Measurements from ENCODE around the gene ARL5B.

Gene ARL5B

DNA sequence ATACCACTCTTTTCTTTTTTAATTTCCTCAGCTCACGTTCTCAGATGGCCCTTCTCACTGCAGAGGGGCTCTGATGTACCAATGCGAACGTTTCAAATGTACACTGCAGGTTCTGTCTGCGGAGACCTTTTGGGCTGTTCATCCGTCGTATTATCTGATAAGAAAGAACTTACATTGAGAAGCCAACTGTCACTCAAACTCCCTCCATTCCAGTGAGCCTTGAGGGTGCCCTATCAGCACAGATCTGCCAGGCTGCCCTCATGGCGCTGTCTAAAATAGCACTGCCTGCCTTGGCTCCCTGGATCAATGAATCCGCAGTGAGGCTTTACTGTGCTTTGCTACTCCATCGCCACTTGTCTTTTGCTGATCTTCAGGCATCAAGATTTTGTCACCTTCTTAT, 61.8 kb downstream of the ARL5B start:
- ATAC-seq = no peak
- TF ChIP-seq PPARA (CRISPR knock-in tag; IDR thresholded peaks at IDR 0.05; ENCODE audit: borderline replicate concordance) (no peak), ZC3H10 (CRISPR knock-in tag; IDR thresholded peaks at IDR 0.05) (no peak), ZNF8 (CRISPR knock-in tag; IDR thresholded peaks at IDR 0.05) (no peak), TCF4 (CRISPR knock-in tag; IDR thresholded peaks at IDR 0.05; ENCODE audit: borderline replicate concordance) (no peak), ZFP3 (CRISPR knock-in tag; IDR thresholded peaks at IDR 0.05) (no peak), ESRRG (CRISPR knock-in tag; IDR thresholded peaks at IDR 0.05) (no peak), RARB (CRISPR knock-in tag; IDR thresholded peaks at IDR 0.05) (no peak), PATZ1 (CRISPR knock-in tag; IDR thresholded peaks at IDR 0.05; ENCODE audit: borderline replicate concordance) (no peak), ZNF565 (CRISPR knock-in tag; conservative IDR thresholded peaks at IDR 0.05; ENCODE audit: low read depth) (no peak), ISL1 (CRISPR knock-in tag; IDR thresholded peaks at IDR 0.05) (no peak), OSR1 (CRISPR knock-in tag; IDR thresholded peaks at IDR 0.05) (no peak), ZFP30 (CRISPR knock-in tag; IDR thresholded peaks at IDR 0.05) (no peak), SNAI2 (CRISPR knock-in tag; IDR thresholded peaks at IDR 0.05) (no peak), ARNTL (CRISPR knock-in tag; IDR thresholded peaks at IDR 0.05; ENCODE audit: borderline replicate concordance, low read depth) (no peak), BACH2 (CRISPR knock-in tag; IDR thresholded peaks at IDR 0.05; ENCODE audit: borderline replicate concordance) (no peak)
- TF ChIP-seq, protein P1, sequence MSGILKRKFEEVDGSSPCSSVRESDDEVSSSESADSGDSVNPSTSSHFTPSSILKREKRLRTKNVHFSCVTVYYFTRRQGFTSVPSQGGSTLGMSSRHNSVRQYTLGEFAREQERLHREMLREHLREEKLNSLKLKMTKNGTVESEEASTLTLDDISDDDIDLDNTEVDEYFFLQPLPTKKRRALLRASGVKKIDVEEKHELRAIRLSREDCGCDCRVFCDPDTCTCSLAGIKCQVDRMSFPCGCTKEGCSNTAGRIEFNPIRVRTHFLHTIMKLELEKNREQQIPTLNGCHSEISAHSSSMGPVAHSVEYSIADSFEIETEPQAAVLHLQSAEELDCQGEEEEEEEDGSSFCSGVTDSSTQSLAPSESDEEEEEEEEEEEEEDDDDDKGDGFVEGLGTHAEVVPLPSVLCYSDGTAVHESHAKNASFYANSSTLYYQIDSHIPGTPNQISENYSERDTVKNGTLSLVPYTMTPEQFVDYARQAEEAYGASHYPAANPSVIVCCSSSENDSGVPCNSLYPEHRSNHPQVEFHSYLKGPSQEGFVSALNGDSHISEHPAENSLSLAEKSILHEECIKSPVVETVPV (CRISPR knock-in tag; IDR thresholded peaks at IDR 0.05) = no peak
- TF ChIP-seq, protein P2, sequence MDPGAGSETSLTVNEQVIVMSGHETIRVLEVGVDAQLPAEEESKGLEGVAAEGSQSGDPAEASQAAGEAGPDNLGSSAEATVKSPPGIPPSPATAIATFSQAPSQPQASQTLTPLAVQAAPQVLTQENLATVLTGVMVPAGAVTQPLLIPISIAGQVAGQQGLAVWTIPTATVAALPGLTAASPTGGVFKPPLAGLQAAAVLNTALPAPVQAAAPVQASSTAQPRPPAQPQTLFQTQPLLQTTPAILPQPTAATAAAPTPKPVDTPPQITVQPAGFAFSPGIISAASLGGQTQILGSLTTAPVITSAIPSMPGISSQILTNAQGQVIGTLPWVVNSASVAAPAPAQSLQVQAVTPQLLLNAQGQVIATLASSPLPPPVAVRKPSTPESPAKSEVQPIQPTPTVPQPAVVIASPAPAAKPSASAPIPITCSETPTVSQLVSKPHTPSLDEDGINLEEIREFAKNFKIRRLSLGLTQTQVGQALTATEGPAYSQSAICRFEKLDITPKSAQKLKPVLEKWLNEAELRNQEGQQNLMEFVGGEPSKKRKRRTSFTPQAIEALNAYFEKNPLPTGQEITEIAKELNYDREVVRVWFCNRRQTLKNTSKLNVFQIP (CRISPR knock-in tag; IDR thresholded peaks at IDR 0.05; ENCODE audit: borderline replicate concordance, low read depth) = no peak
- TF ChIP-seq, protein P3, sequence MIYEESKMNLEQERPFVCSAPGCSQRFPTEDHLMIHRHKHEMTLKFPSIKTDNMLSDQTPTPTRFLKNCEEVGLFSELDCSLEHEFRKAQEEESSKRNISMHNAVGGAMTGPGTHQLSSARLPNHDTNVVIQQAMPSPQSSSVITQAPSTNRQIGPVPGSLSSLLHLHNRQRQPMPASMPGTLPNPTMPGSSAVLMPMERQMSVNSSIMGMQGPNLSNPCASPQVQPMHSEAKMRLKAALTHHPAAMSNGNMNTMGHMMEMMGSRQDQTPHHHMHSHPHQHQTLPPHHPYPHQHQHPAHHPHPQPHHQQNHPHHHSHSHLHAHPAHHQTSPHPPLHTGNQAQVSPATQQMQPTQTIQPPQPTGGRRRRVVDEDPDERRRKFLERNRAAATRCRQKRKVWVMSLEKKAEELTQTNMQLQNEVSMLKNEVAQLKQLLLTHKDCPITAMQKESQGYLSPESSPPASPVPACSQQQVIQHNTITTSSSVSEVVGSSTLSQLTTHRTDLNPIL (CRISPR knock-in tag; IDR thresholded peaks at IDR 0.05; ENCODE audit: low read depth) = no peak

GRCh38 chr10:18723801-18724200, 64.6 kb downstream of the ARL5B start:
- ATAC-seq = no peak
- TF ChIP-seq ZC3H10 (CRISPR knock-in tag; IDR thresholded peaks at IDR 0.05) = no peak
- no peak for TF ChIP-seq RARB (CRISPR knock-in tag; IDR thresholded peaks at IDR 0.05)

Data from SK-N-SH treated with all-trans-retinoic acid at 6 μM for 48 hours (cell line).